Activated gamma-delta T cell treated with Interleukin-2 at 50 U/mL for 16 hours (primary cell): ENCODE results near the gene NAALADL2.
"Not testable (repeated sequence)": the region's sequence is repeated elsewhere in the genome, so short reads cannot be mapped to it uniquely, and the experiment has no call there.

Experiments
- DNase-seq: peaks from one replicate; pipeline ENCODE4 v3.0.0-alpha.2; 2020

The NAALADL2 gene

GRCh38 chr3:175149675-175150074, 290.5 kb downstream of the NAALADL2 start:
- DNase-seq, result no peak

- no peak for DNase-seq
Observed at GRCh38 chr3:175150812-175151401, 291.8 kb downstream of the NAALADL2 start.

- DNase-seq, result no peak
Observed at GRCh38 chr3:175153595-175153994, 294.5 kb downstream of the NAALADL2 start.

GRCh38 chr3:175155172-175155571, 296.0 kb downstream of the NAALADL2 start:
- no peak for DNase-seq

GRCh38 chr3:175159202-175159601, 300.1 kb downstream of the NAALADL2 start:
- DNase-seq, result no peak

- no peak for DNase-seq
Observed at GRCh38 chr3:175161291-175161690, 302.2 kb downstream of the NAALADL2 start.

- no peak for DNase-seq
Observed at GRCh38 chr3:175163686-175164085, 304.6 kb downstream of the NAALADL2 start.

GRCh38 chr3:175173117-175173516, 314.0 kb downstream of the NAALADL2 start:
- DNase-seq, result not testable (repeated sequence)

GRCh38 chr3:175176556-175176955, 317.4 kb downstream of the NAALADL2 start:
- no peak for DNase-seq

GRCh38 chr3:175179055-175179454, 319.9 kb downstream of the NAALADL2 start:
- no peak for DNase-seq

GRCh38 chr3:175184392-175184791, 325.3 kb downstream of the NAALADL2 start:
- no peak for DNase-seq

- no peak for DNase-seq
Observed at GRCh38 chr3:175185903-175186302, 326.8 kb downstream of the NAALADL2 start.

GRCh38 chr3:175186511-175186910, 327.4 kb downstream of the NAALADL2 start:
- no peak for DNase-seq

- DNase-seq, result no peak
Observed at GRCh38 chr3:175187586-175187985, 328.5 kb downstream of the NAALADL2 start.

- DNase-seq, result no peak
Observed at GRCh38 chr3:175192536-175192935, 333.4 kb downstream of the NAALADL2 start.

- DNase-seq, result no peak
Observed at GRCh38 chr3:175193815-175194518, 334.8 kb downstream of the NAALADL2 start.

GRCh38 chr3:175198991-175199783, 340.1 kb downstream of the NAALADL2 start:
- DNase-seq, result no peak

GRCh38 chr3:175199961-175200360, 340.8 kb downstream of the NAALADL2 start:
- no peak for DNase-seq

GRCh38 chr3:175200391-175201095, 341.4 kb downstream of the NAALADL2 start:
- no peak for DNase-seq

GRCh38 chr3:175207361-175207760, 348.2 kb downstream of the NAALADL2 start:
- DNase-seq, result no peak

GRCh38 chr3:175208326-175208725, 349.2 kb downstream of the NAALADL2 start:
- DNase-seq, result no peak

- DNase-seq, result no peak
Observed at GRCh38 chr3:175211466-175211865, 352.3 kb downstream of the NAALADL2 start.

- DNase-seq, result no peak
Observed at GRCh38 chr3:175212896-175213295, 353.8 kb downstream of the NAALADL2 start.
